K562 (cell line): ENCODE results near the gene IL15RA. TPM values are rescaled to one million over a fixed set of nuclear protein-coding genes. Genes with fewer than 3 reads are reported as not detected.

Experiments used
- ATAC-seq: fragments of 200-7000 bp; cut with Tn5 transposase; 3 replicates; pipeline ENCODE4 v1.9.1; 2020; ENCODE audit warnings: moderate library complexity
- BruUV-seq: library from RNA; stranded (reverse); fragments of 400-500 nt; replicated peaks from 2 replicates; lab custom pipeline; 2021; lab: Mats Ljungman, UMichigan
- CTCF ChIA-PET: fragments of 300-600 bp; formaldehyde crosslinking; extraction: SDS; loops from one replicate; lab custom pipeline; 2021; ENCODE audit warnings: low intra/inter-chr PET ratio; lab: Yijun Ruan, JAX
- POLR2A ChIA-PET: fragments of 300-600, 350-650 bp; sonication (Branson Sonifier 250); formaldehyde crosslinking; extraction: SDS; loops from one replicate; lab custom pipeline; 2021; ENCODE audit warnings: antibody characterized with exemption, inconsistent platforms; lab: Yijun Ruan, JAX
- DNase-seq, 4 experiments: peaks; one replicate each; pipeline versions ENCODE4 v3.0.0 to v3.0.0-alpha.2; 2011 to 2018; ENCODE audit warnings: low spot score in 3 of 4, mixed read lengths in 3 of 4; ENCODE audit errors: extremely low read depth in 1 of 4
- FAIRE-seq: peaks from 2 replicates; lab custom pipeline; 2011; peaks lifted over from hg19 to GRCh38; lab: Jason Lieb, UNC
- H2AFZ ChIP-seq: 2 replicates; pipeline ENCODE4 v1.6.0; 2011; ENCODE audit warnings: low read depth, low read length, control low read depth, inconsistent platforms
- H3K27ac ChIP-seq: fragments of 200-600 bp; 3 replicates; pipeline ENCODE4 v1.8.0; 2011; ENCODE audit warnings: low read depth, mild to moderate bottlenecking, control low read depth, inconsistent platforms, low read length, moderate library complexity, mixed read lengths; ENCODE audit errors: extremely low read depth
- H3K27me3 ChIP-seq, 2 experiments: fragments of 300-600 bp in 1 of 2; 2 replicates in 1 of 2; 3 replicates in 1 of 2; pipeline versions ENCODE4 v1.6.0 to v1.8.0; 2011; ENCODE audit warnings: inconsistent platforms in 2 of 2, low read length in 2 of 2, mild to moderate bottlenecking in 1 of 2, mixed read lengths in 1 of 2, moderate library complexity in 1 of 2; ENCODE audit not compliant: control insufficient read depth in 2 of 2, insufficient read depth in 2 of 2
- H3K36me3 ChIP-seq: fragments of 300-600 bp; 3 replicates; pipeline ENCODE4 v1.8.0; 2011; ENCODE audit warnings: mild to moderate bottlenecking, low read length, inconsistent platforms; ENCODE audit not compliant: control insufficient read depth, insufficient read depth
- H3K4me1 ChIP-seq, 2 experiments: fragments of 200-600 bp in 1 of 2; replicated peaks in 1 of 2; 2 replicates in 1 of 2; 3 replicates in 1 of 2; pipeline versions ENCODE4 v1.5.1 to v1.8.0; 2011; ENCODE audit warnings: inconsistent platforms in 2 of 2, low read length in 2 of 2, mild to moderate bottlenecking in 1 of 2, mixed read lengths in 1 of 2, moderate library complexity in 1 of 2; ENCODE audit not compliant: control insufficient read depth in 2 of 2, insufficient read depth in 2 of 2
- H3K4me2 ChIP-seq: 2 replicates; pipeline ENCODE4 v1.6.1; 2011; ENCODE audit warnings: low read length, control low read depth, inconsistent platforms, mixed read lengths; ENCODE audit not compliant: insufficient read depth
- H3K4me3 ChIP-seq: fragments of 200-600 bp; sonication (generic), shearing (Covaris generic); 2 replicates; pipeline ENCODE4 v1.5.1; 2016; ENCODE audit warnings: control low read depth, inconsistent platforms
- H3K79me2 ChIP-seq: fragments of 200-600 bp; 3 replicates; pipeline ENCODE4 v1.8.0; 2011; ENCODE audit warnings: low read length, inconsistent platforms; ENCODE audit not compliant: control insufficient read depth, insufficient read depth
- H3K9ac ChIP-seq, 2 experiments: 2 replicates each; pipeline versions ENCODE4 v1.6.0 to v1.6.1; 2011; ENCODE audit warnings: low read depth in 2 of 2, low read length in 2 of 2, control low read depth in 1 of 2, inconsistent platforms in 1 of 2, mild to moderate bottlenecking in 1 of 2, mixed read lengths in 1 of 2; ENCODE audit not compliant: insufficient read depth in 1 of 2
- H3K9me1 ChIP-seq: one replicate; pipeline ENCODE4 v1.6.0; 2011; ENCODE audit warnings: inconsistent platforms, mild to moderate bottlenecking, low read length, moderate library complexity; ENCODE audit not compliant: control insufficient read depth, insufficient read depth
- H3K9me3 ChIP-seq: replicated peaks from 2 replicates; pipeline ENCODE4 v1.5.1; 2011; ENCODE audit warnings: low read depth, low read length, inconsistent platforms; ENCODE audit not compliant: control insufficient read depth, insufficient read depth
- H4K20me1 ChIP-seq: replicated peaks from 2 replicates; pipeline ENCODE4 v1.6.1; 2011; ENCODE audit warnings: low read length, inconsistent platforms, mixed read lengths; ENCODE audit not compliant: control insufficient read depth, insufficient read depth
- BCL6 ChIP-seq: fragments of 250-450 bp; sonication (Bioruptor Pico); IDR thresholded peaks from 2 replicates; pipeline ENCODE4 v1.4.0; 2020
- ELK1 ChIP-seq: sonication (generic); formaldehyde crosslinking; IDR thresholded peaks from 2 replicates; pipeline ENCODE4 v1.8.1; 2022; ENCODE audit warnings: missing genetic modification reagents
- FOSL1 ChIP-seq: fragments of 200-800 bp; sonication (Bioruptor generic); conservative IDR thresholded peaks from 2 replicates; pipeline ENCODE4 v1.6.1; 2016; ENCODE audit warnings: missing genetic modification characterization, missing compliant biosample characterization
- MITF ChIP-seq: IDR thresholded peaks from 2 replicates; pipeline ENCODE4 v1.6.1; 2014; ENCODE audit warnings: antibody characterized with exemption
- MTA2 ChIP-seq: fragments of 450-650 bp; IDR thresholded peaks from 2 replicates; pipeline ENCODE4 v1.6.1; 2016; ENCODE audit warnings: low read depth
- NCOA4 ChIP-seq: fragments of 450-650 bp; IDR thresholded peaks from 2 replicates; pipeline ENCODE4 v1.6.1; 2018; ENCODE audit warnings: mild to moderate bottlenecking; ENCODE audit not compliant: partially characterized antibody
- NCOR1 ChIP-seq: fragments of 450-650 bp; IDR thresholded peaks from 2 replicates; pipeline ENCODE4 v1.6.1; 2016; ENCODE audit warnings: mild to moderate bottlenecking, moderate library complexity
- PML ChIP-seq: IDR thresholded peaks from 2 replicates; pipeline ENCODE4 v1.6.1; 2012; ENCODE audit warnings: low read length, inconsistent platforms
- RFX1 ChIP-seq: fragments of 450-650 bp; IDR thresholded peaks from 2 replicates; pipeline ENCODE4 v1.6.1; 2016; ENCODE audit warnings: mild to moderate bottlenecking, moderate library complexity
- SOX6 ChIP-seq: fragments of 450-650 bp; IDR thresholded peaks from 2 replicates; pipeline ENCODE4 v1.6.1; 2014; ENCODE audit warnings: mild to moderate bottlenecking
- ZFPM2 ChIP-seq: fragments of 250-450 bp; sonication (Bioruptor Pico); IDR thresholded peaks from 2 replicates; pipeline ENCODE4 v1.5.1; 2022; ENCODE audit warnings: mild to moderate bottlenecking
- ZNF165 ChIP-seq: fragments of 250-450 bp; sonication (Bioruptor Pico); IDR thresholded peaks from 2 replicates; pipeline ENCODE4 v1.4.0; 2020; ENCODE audit warnings: borderline replicate concordance
- ZNF431 ChIP-seq: sonication (generic); formaldehyde crosslinking; IDR thresholded peaks from 2 replicates; pipeline ENCODE4 v1.8.0; 2022; ENCODE audit warnings: mild to moderate bottlenecking, missing genetic modification reagents
- WGBS: fragments of 100-300 bp; shearing (Covaris generic); methylation state at CpG from one replicate; pipeline ENCODE4 v1.1.6; 2016; ENCODE audit warnings: low coverage, mixed read lengths; ENCODE audit not compliant: insufficient coverage; ENCODE audit errors: missing lambda C conversion rate; 5-methylcytosine and 5-hydroxymethylcytosine counted together
- in situ Hi-C: fragments of 300-500 bp; cut with MboI; formaldehyde crosslinking; loops from 4 replicates; pipeline ENCODE4 v1.15.0; 2018; ENCODE audit warnings: inconsistent platforms, mixed read lengths
- intact Hi-C: fragments of 100-400 bp; cut with micrococcal nuclease; formaldehyde crosslinking; loops from 2 replicates; pipeline ENCODE4 v1.14.2; 2022
- polyA plus RNA-seq, 8 experiments: library from polyadenylated mRNA; depleted of rRNA in 4 of 8; stranded (reverse) in 5 of 8; unstranded in 3 of 8; fragments of >200 nt; fragmentation: Nextera tagmentation in 2 of 8; fragmentation: Illumina TruSeq in 1 of 8; extraction: Ambion mirVana in 2 of 8; extraction: Trizol in 1 of 8; gene quantifications; 2 replicates each; pipeline versions ENCODE4 v1.2.1 to v1.2.3, GENCODE V29; 2011 to 2014; ENCODE audit warnings: inconsistent platforms in 1 of 8, missing spikeins in 1 of 8
- total RNA-seq, 7 experiments: library from RNA; depleted of rRNA in 6 of 7; stranded (reverse); fragments of >200 nt in 6 of 7; fragmentation: Illumina TruSeq in 2 of 7; extraction: Trizol in 2 of 7; gene quantifications; 2 replicates each; pipeline versions ENCODE4 v1.2.1 to v1.2.3, GENCODE V29; 2011 to 2021; ENCODE audit warnings: low replicate concordance in 1 of 7

The IL15RA gene
- total and polyA plus RNA-seq, 9 of the 15 experiments (the other 6 are each of a cell fraction or from before 2014, with no cell fraction given) = 1.2 to 11.7 (median 8.0) TPM

GRCh38 chr10:5904227-5904626 lies 73.1 kb downstream of the IL15RA start:
- CTCF ChIA-PET = no interaction called here
- FAIRE-seq = no peak
- H3K27ac ChIP-seq = no peak overlapping the region
- ATAC-seq = no peak
- no peak overlapping the region for H3K4me2 ChIP-seq
- POLR2A ChIA-PET = interaction anchor here (0.6 to 1.4 kb wide), 2 partner anchors 10 to 14 kb away, joined by 3 to 5 read pairs; no protein-coding TSS in a partner anchor
- H3K4me3 ChIP-seq = no peak overlapping the region
- intact Hi-C loops (no loop called here), in situ Hi-C loops (no loop called here)
- peaks cover 0 to 7% of the 10 kb centered on the region in 2 experiments; a peak in 2 of 5 replicates for H3K4me1 ChIP-seq
- DNase-seq = no peak
- peaks cover 69% of the 10 kb centered on the region for H3K36me3 ChIP-seq
- no peak for TF ChIP-seq BCL6
- no peak for TF ChIP-seq RFX1
- TF ChIP-seq ZNF431 (CRISPR knock-in tag) = no peak
- no peak for TF ChIP-seq MITF
- TF ChIP-seq ELK1 (CRISPR knock-in tag) = no peak
- TF ChIP-seq FOSL1 (tag) = no peak
- TF ChIP-seq PML = no peak
- no peak for TF ChIP-seq ZNF165 (CRISPR knock-in tag)
- TF ChIP-seq ZFPM2 (CRISPR knock-in tag) = no peak
- TF ChIP-seq NCOR1 = no peak
- TF ChIP-seq MTA2 = no peak
- no peak for TF ChIP-seq SOX6
- TF ChIP-seq NCOA4 = no peak
- H4K20me1 ChIP-seq = no peaks in the 10 kb centered on the region
- H3K9me3 ChIP-seq = no peaks in the 10 kb centered on the region
- H3K9ac ChIP-seq = no peak overlapping the region
- 97% methylated on average over 3 of the region's 4 CpGs for WGBS
- no peaks in the 10 kb centered on the region for H3K9me1 ChIP-seq
- no TSS peak for BruUV-seq
- no peak overlapping the region for H2AFZ ChIP-seq
- no peaks in the 10 kb centered on the region for H3K27me3 ChIP-seq
- H3K79me2 ChIP-seq = peaks cover 64% of the 10 kb centered on the region
